ENCODE results near the gene S100A14. TPM values are rescaled to one million over a fixed set of nuclear protein-coding genes. Genes with fewer than 3 reads are reported as not detected.

The S100A14 gene
- total and polyA plus RNA-seq, 2 of the 4 experiments (the other 2 are of a cell fraction), result 0.10 TPM; not detected in 1

DNA sequence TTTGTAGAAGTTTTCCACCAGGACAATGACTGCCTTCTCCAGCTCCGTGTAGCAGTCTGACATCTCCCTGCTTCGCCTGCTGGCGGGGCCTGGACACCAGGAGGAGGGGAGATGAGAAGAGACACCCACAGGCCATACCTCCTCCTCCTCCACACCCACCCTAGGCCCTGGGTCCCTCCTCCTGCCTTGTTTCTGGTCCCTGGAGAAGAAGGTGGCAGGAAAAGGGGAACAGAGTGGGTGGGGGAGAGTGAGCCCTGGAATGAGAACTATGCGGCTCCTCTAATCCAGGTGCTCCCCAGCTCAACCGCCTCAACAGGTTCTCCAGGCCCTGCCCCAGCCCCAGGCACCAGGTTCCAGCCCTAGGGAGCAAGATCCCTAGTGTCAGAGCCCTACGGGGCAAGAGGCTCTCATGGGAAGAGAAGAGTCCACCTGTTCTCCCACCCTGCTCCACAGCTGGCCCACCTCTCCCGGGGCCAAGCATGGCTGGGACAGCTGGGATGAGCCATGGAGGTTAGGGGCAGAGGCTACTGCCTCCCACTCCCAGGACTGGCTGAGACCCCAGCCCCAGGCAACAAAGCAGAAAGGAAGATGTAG is 7.9 kb downstream of the S100A14 start:
- peak overlapping the region; percentile 92 for H3K4ac ChIP-seq (ENCODE audit: low read depth, low read length)
- H3K27ac ChIP-seq (ENCODE audit: insufficient read depth, low read length), result peak overlapping the region; percentile 85

More for the DNA sequence above, 7.9 kb downstream of the S100A14 start:
- Histone ChIP-seq H3K27me3 (ENCODE audit: control insufficient read depth, insufficient read depth, low read length) (no peaks in the 10 kb centered on the region), H3K9me1 (ENCODE audit: insufficient read depth, low read length) (peaks cover 17% of the 10 kb centered on the region), H3K4me1 (ENCODE audit: control insufficient read depth, insufficient read depth, low read length) (peaks cover 38% of the 10 kb centered on the region), H4K8ac (ENCODE audit: low read depth in 2 of 2, low read length in 2 of 2) (peak overlapping the region; percentile 26 to 90), H3K4me2 (ENCODE audit: low read depth, low read length) (peak overlapping the region; percentile 92), H3K36me3 (ENCODE audit: control insufficient read depth, insufficient read depth, low read length) (peaks cover 22% of the 10 kb centered on the region), H2BK5ac (ENCODE audit: low read depth, low read length, poor library complexity, severe bottlenecking) (peak overlapping the region; percentile 91), H4K20me1 (ENCODE audit: insufficient read depth, low read length) (peaks cover 11% of the 10 kb centered on the region; the same call in 1 of the 2 replicates), H2BK20ac (ENCODE audit: low read depth, low read length) (peak overlapping the region; percentile 69; the same call in 1 of the 2 replicates), H2BK120ac (ENCODE audit: low read depth, low read length) (peak overlapping the region; percentile 50), H3K18ac (ENCODE audit: low read depth, low read length) (peak overlapping the region; percentile 35), H2AK5ac (ENCODE audit: low read depth, low read length) (peak overlapping the region; percentile 97), H4K91ac (ENCODE audit: insufficient read depth, low read depth, low read length) (peak overlapping the region; percentile 81), H2BK15ac (ENCODE audit: low read depth, low read length) (peak overlapping the region; percentile 54; the same call in 1 of the 3 replicates), H3K23ac (ENCODE audit: low read depth, low read length) (peak overlapping the region; percentile 75), H4K5ac (ENCODE audit: low read depth, low read length) (peak overlapping the region; percentile 91), H3K79me1 (ENCODE audit: low read depth in 1 of 2, low read length in 2 of 2) (peaks cover 16 to 70% of the 10 kb centered on the region in 2 experiments), H2AFZ (replicated peaks; ENCODE audit: low read length, poor library complexity) (peak overlapping the region; percentile 48), H3K9me3 (ENCODE audit: control insufficient read depth, insufficient read depth, low read length) (no peaks in the 10 kb centered on the region), H3K9ac (ENCODE audit: low read depth, low read length) (peak overlapping the region; percentile 80), H3K4me3 (ENCODE audit: insufficient read depth, low read depth, low read length) (peak overlapping the region; percentile 43), H3K56ac (ENCODE audit: extremely low read depth, insufficient read depth, low read length) (peak overlapping the region; percentile 19), H3K14ac (replicated peaks; ENCODE audit: low read depth, low read length) (peak overlapping the region; percentile 86), H2AK9ac (replicated peaks; ENCODE audit: low read depth, low read length, poor library complexity) (peak overlapping the region; percentile 97)
- ChIA-PET POLR2A (ENCODE audit: unreplicated experiment) (interaction anchor here (0.5 to 1.3 kb wide), 4 partner anchors 19 to 44 kb away, joined by 3 to 17 read pairs (median 5); partner anchors contain the start of gene S100A13), CTCF (interaction anchor here (1.0 kb wide), 1 partner anchor 16 kb away, joined by 6 read pairs; no protein-coding TSS in a partner anchor)
- dilution Hi-C loops (cut with HindIII; ENCODE audit: low sequenced_read_pairs, unreplicated experiment), result no loop called here
- in situ Hi-C loops (cut with MboI; ENCODE audit: low sequenced_read_pairs), result no loop called here
- 100% methylated on average over 2 of the region's 7 CpGs; no CpG with 5 or more reads in 1 of the 2 experiments for WGBS, 2 experiments (ENCODE audit: extremely low coverage in 2 of 2, insufficient read length in 1 of 2)
- no peak for TF ChIP-seq BHLHE40 (IDR thresholded peaks at IDR 0.05; ENCODE audit: low read depth, low read length)
- no peak for TF ChIP-seq CHD1 (IDR thresholded peaks at IDR 0.05; ENCODE audit: low read depth, low read length)
- no peak for TF ChIP-seq MAFK (IDR thresholded peaks at IDR 0.05; ENCODE audit: low read depth, low read length)
- no peak for TF ChIP-seq CEBPB (IDR thresholded peaks at IDR 0.05; ENCODE audit: low read depth, low read length)
- TF ChIP-seq, protein P1, sequence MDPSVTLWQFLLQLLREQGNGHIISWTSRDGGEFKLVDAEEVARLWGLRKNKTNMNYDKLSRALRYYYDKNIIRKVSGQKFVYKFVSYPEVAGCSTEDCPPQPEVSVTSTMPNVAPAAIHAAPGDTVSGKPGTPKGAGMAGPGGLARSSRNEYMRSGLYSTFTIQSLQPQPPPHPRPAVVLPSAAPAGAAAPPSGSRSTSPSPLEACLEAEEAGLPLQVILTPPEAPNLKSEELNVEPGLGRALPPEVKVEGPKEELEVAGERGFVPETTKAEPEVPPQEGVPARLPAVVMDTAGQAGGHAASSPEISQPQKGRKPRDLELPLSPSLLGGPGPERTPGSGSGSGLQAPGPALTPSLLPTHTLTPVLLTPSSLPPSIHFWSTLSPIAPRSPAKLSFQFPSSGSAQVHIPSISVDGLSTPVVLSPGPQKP (IDR thresholded peaks at IDR 0.05; ENCODE audit: borderline replicate concordance, low read depth, low read length), result no peak
- TF ChIP-seq FOS (IDR thresholded peaks at IDR 0.05; ENCODE audit: low read depth, low read length), result no peak
- TF ChIP-seq SMC3 (IDR thresholded peaks at IDR 0.05; ENCODE audit: low read depth, low read length), result no peak
- no peak for TF ChIP-seq NFE2L2 (IDR thresholded peaks at IDR 0.05; ENCODE audit: low read depth, low read length)
- no peak for TF ChIP-seq RAD21 (IDR thresholded peaks at IDR 0.05; ENCODE audit: low read length)
- TF ChIP-seq, protein P2, sequence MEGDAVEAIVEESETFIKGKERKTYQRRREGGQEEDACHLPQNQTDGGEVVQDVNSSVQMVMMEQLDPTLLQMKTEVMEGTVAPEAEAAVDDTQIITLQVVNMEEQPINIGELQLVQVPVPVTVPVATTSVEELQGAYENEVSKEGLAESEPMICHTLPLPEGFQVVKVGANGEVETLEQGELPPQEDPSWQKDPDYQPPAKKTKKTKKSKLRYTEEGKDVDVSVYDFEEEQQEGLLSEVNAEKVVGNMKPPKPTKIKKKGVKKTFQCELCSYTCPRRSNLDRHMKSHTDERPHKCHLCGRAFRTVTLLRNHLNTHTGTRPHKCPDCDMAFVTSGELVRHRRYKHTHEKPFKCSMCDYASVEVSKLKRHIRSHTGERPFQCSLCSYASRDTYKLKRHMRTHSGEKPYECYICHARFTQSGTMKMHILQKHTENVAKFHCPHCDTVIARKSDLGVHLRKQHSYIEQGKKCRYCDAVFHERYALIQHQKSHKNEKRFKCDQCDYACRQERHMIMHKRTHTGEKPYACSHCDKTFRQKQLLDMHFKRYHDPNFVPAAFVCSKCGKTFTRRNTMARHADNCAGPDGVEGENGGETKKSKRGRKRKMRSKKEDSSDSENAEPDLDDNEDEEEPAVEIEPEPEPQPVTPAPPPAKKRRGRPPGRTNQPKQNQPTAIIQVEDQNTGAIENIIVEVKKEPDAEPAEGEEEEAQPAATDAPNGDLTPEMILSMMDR (conservative IDR thresholded peaks at IDR 0.05; ENCODE audit: low read depth, low read length), result no peak
- no peak for TF ChIP-seq MXI1 (IDR thresholded peaks at IDR 0.05; ENCODE audit: borderline replicate concordance, low read depth, low read length)
- BruUV-seq (replicated peaks), result no TSS peak
- DNase-seq (no peak), ATAC-seq (ENCODE audit: low read depth) (no peak)
- intact Hi-C loops (cut with micrococcal nuclease), result no loop called here
